ENCODE measurements around the gene CHMP4B.

CHMP4B gene

DNA sequence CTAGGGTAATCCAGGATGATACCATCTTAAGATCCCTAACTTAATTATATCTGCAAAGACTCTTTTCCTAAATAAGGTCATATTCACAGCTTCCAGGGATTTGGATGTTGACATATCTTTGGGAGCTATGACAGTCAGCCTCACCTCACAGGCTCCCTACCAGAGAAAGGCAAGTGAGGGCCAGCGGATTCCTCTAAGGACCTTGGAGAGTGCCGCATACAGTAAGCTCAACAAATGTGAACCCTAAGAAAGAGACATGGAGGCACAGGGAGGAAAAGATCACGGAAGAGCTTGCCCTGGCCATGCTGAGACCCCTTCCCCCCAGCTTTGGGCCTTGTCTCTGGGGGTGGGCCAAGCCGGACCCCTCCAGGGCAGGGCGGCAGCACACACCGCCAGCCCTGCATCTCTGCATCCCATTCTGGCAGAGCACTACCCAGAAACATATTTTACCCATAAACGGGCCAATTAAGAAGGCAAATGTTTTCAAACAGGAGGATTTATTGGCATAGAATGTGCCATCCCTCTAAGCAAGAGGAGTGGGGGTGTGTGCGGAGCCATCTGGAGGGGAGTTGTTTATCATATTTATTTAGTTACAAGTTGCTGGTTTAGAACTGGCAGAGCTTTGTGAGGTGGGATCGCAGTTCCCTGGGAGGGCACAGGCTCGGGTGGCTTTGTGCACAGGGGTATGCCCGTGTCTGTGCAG lies 55.4 kb downstream of the CHMP4B start:
- peak; percentile 34 for DNase-seq

- no peak for DNase-seq
Measured at GRCh38 chr20:33868042-33868441, 56.9 kb downstream of the CHMP4B start.

DNA sequence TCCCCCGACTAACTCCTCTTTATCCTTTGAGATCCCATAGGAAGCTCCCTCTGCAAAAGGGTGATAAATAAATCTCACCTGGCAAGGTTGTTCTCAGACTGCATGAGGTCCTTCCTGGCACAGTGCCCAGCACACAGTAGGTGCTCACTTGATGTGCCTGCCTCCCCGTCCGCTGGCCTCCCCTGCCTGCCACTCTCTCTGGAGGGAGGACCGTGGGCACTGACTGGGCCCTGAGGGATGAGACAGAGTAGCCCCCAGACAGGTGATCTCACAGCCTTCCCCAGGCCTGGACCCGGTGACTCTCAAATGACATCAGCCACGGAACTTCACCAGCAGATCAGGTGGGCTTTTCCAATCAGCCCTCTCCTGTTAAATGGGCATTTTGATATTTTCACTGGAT lies 57.4 kb downstream of the CHMP4B start:
- DNase-seq: no peak

DNA sequence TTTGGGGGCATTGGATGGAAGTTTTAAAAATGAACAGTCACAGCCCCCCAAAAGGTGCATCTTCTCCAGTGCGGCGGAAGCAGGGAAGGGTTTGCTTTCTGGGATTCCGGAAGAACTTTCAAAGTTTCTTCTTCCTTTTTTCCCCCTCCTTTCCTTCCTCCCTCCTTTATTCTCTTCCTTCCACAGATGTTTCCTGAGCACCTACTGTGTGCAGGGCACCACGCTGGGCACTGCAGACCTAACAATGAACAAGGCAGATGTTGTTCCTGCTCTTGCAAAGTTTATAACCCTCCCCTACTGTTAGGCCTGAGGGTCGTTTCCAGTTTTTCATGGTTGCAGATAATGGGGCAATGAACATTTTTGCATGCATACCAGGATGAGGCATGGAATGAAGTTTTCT lies 58.1 kb downstream of the CHMP4B start:
- no peak for DNase-seq

DNA sequence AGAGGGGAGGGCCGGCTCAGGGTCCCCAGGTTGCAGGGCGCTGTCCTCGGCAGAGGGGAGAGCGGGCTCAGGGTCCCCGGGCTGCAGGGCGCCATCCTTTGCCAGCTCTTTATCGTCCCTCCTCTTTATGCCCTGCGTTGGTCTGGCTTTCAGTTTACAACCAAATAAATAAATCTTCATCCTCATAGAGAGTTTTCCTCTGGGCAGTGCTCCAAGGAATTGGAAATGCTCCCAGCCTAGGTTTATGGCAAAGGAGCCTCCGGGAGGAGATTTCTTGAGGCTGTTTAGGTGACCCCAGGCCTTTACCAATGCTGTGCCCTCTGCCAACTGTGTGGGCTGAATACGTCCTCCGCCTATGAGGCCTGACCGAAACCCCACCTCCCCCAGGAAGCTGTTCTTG lies 60.2 kb downstream of the CHMP4B start:
- DNase-seq: no peak

- no peak for DNase-seq
Measured at GRCh38 chr20:33874129-33874528, 63.0 kb downstream of the CHMP4B start.

GRCh38 chr20:33875055-33875454 lies 63.9 kb downstream of the CHMP4B start:
- no peak for DNase-seq

DNA sequence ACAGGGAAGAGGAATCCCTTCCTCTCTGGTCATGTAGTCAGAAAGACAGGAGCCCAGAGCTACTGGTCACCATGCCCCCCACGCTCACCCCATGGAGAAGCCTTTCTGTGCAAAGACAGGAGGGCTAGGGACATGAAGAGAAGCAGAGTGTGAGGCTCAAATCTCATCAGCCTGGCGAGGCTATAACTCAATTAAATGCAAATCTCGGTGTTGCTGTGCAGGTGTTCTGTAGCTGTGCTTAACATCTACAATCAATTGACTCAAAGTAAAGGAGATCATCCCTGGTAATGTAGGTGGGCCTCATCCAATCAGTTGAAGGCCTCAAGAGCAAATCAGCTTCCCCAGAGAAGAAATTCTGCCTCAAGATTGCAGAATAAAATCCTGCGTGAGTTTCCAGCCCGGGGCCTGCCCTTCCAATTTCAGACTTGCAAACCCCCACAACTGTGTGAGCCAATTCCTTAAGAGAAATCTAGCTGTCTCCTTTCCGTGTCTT lies 64.4 kb downstream of the CHMP4B start:
- DNase-seq: no peak

DNA sequence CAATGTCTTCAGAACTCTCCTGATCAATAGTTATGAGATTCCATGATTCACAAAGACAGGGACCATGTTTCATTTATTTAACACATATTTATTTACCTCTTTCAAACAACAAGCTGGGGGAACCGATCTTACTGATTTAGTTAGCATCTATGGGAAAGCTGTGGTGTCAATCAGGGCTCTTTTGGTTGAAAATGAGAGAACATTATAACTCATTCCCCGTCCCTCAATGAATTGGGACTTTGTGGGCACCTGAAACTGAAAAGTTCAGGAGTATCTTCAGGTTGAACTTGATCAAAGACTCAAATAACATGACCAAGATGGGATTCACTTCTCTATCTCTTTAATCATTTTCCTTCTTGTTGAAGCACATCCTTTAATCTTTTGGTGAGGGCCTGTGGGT lies 67.4 kb downstream of the CHMP4B start:
- no peak for DNase-seq

- DNase-seq: no peak
Measured at GRCh38 chr20:33880396-33880795, 69.2 kb downstream of the CHMP4B start.

GRCh38 chr20:33881989-33882388 lies 70.8 kb downstream of the CHMP4B start:
- no peak for DNase-seq

- no peak for DNase-seq
Measured at GRCh38 chr20:33882481-33882880, 71.3 kb downstream of the CHMP4B start.

- DNase-seq: no peak
Measured at GRCh38 chr20:33883164-33883563, 72.0 kb downstream of the CHMP4B start.

DNA sequence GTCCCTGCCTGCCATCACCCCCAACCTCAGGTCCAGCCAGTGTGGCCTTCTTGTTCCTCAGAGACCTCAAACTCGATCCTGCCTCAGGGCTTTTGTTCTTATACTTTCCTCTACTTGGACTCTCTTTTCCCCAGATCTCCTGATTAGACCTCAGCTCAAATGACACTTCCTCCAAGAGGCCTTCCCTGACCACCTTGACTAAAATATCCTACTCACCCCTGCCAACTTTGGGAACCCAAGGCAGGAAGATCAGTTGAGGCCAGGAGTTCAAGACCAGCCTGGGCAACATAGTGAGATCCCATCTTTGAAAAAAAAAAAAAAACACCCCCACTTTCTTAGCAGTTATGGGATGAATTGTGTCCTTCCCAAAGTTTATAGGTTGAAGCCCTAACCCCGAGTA lies 73.5 kb downstream of the CHMP4B start:
- DNase-seq: no peak

GRCh38 chr20:33889312-33889711 lies 78.2 kb downstream of the CHMP4B start:
- DNase-seq: no peak

GRCh38 chr20:33890557-33890956 lies 79.4 kb downstream of the CHMP4B start:
- DNase-seq: no peak

DNA sequence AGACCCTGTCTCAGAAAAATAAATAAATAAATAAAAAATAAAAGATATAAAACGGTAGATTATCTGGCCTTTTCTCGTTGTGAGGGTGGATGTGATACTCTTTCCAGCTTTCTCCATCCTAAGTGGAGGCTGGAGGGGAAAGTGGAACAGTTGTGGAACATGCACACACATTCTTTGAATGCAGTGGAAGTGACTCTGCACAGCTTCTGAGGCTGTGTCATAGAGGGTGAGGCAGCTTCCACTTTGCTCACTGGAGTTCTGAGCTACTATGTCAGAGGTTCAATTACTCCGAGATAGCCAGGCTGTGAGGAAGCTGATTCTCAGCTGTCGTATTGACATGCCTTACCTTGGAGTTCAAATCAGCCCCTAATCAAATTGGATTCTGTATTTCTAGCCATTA lies 82.2 kb downstream of the CHMP4B start:
- DNase-seq: no peak

- DNase-seq: no peak
Measured at GRCh38 chr20:33894798-33895197, 83.7 kb downstream of the CHMP4B start.

- no peak for DNase-seq
Measured at GRCh38 chr20:33896509-33896908, 85.4 kb downstream of the CHMP4B start.

GRCh38 chr20:33897313-33897912 lies 86.3 kb downstream of the CHMP4B start:
- no peak for DNase-seq

DNA sequence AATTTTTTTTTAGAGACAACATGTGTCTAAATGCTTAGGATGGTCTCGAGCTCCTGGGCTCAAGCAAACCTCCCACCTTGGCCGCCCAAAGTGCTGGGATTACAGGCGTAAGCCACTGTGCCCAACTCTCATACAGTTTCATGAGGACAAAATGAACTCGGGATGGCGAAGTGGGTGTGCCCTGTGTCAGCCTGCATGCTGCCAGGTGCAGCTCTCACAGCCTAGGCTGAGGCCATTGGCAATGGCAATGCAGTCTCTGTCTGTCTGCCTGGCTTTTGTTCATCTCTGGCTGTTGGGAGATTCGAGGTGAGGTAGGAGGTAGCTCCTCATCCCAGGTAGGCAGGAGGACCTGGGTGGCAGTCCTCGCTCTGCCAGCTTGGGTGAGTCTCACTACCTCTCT lies 88.0 kb downstream of the CHMP4B start:
- DNase-seq: no peak

DNA sequence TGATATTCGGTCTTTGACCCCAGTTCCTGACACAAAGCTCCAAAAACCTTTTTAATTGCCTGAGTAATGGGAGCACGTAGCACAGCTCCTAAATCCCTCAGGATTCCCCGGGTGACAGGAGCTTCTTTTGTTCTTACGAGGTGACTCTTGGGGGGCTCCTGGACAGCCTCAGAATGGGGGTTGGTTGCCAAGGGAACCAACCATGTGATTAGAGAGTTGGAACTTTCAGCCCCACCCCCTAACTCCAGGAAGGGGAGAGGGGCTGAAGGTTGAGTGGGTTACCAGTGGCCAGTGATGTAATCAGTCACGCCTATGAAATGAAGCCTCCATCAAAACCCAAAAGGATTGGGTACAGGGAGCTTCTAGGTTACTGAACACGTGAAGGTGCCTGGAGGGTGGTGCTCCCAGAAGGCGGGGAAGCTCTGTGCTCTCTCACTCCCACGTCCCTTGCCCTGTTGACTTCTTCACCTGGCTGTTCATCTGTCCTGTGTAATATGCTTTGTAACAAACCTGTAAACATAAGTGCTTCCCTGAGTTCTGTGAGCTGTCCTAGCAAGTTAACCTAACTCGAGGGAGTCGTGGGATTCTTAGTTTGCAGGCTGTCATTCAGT lies 89.5 kb downstream of the CHMP4B start:
- no peak for DNase-seq

GRCh38 chr20:33901132-33901523 lies 90.0 kb downstream of the CHMP4B start:
- DNase-seq: no peak

DNA sequence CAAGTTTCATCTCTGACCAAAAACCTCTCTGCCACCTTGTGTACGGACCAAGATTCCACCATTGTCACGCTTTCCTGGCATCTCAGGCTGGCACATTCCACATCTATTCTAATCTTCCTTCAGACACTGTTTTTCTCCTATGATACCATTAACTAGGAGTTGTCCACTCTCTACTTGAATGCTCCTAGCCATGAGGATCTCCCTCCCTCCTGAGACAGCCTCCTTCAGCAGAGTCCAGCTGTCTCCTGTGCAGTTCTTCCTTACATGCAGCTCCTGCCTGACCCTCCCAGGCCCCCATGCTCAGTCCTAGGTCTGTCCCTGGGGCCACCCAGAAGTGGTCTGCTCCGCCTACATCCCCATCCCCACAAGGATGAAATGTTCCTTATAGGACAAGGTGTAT lies 90.9 kb downstream of the CHMP4B start:
- no peak for DNase-seq
